Prostate gland (tissue), 2 donors: ENCODE results near the gene POLE.

Source experiments
- POLR2AphosphoS5 ChIP-seq: sonication (generic); formaldehyde crosslinking; IDR thresholded peaks from one replicate; pipeline ENCODE4 v1.6.1; 2017; ENCODE audit warnings: antibody characterized with exemption
- TF ChIP-seq, protein P1 (sequence below), 4 experiments: fragments of 200-600 bp in 2 of 4; fragments of 450-650 bp in 2 of 4; sonication (generic) in 2 of 4; IDR thresholded peaks; 1 replicate in 3 of 4; 2 replicates in 1 of 4; pipeline ENCODE4 v1.5.1; 2016 to 2019; ENCODE audit warnings: antibody characterized with exemption in 4 of 4, mild to moderate bottlenecking in 2 of 4, moderate library complexity in 2 of 4

DNA sequence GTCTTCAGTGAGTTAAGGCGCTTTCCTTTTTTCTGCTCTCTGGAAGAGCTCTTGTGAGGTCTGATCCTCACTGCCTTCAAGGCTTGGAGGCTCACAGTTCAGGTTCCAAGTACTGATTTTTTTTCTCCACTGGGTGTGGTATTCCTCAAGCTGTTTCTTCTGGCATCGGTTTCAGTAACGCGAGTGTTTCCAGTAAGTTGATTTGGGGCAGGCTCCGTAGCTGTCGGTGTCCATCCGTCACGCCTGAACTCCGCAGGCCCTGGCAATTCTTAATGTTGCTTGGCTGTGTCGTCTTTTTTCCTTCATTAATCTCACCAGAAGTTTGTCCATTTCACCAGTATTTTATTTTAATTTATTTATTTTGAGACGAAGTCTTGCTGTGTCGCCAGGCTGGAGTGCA is 107.4 kb downstream of the POLE start:
- TF ChIP-seq, protein P1, sequence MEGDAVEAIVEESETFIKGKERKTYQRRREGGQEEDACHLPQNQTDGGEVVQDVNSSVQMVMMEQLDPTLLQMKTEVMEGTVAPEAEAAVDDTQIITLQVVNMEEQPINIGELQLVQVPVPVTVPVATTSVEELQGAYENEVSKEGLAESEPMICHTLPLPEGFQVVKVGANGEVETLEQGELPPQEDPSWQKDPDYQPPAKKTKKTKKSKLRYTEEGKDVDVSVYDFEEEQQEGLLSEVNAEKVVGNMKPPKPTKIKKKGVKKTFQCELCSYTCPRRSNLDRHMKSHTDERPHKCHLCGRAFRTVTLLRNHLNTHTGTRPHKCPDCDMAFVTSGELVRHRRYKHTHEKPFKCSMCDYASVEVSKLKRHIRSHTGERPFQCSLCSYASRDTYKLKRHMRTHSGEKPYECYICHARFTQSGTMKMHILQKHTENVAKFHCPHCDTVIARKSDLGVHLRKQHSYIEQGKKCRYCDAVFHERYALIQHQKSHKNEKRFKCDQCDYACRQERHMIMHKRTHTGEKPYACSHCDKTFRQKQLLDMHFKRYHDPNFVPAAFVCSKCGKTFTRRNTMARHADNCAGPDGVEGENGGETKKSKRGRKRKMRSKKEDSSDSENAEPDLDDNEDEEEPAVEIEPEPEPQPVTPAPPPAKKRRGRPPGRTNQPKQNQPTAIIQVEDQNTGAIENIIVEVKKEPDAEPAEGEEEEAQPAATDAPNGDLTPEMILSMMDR (IDR thresholded peaks at IDR 0.05), result no peak
- no peak for TF ChIP-seq POLR2AphosphoS5
